Cardiac fibroblast (primary cell): Measurements from ENCODE around the gene EAF2.

Experiments
- DNase-seq, 2 donors: peaks; one replicate each; pipeline versions ENCODE4 v3.0.0 to v3.0.0-alpha.2; 2010; ENCODE audit warnings: low read depth in 2 of 2
- H3K4me3 ChIP-seq, 2 donors: replicated peaks in 1 of 2; 1 replicate in 1 of 2; 2 replicates in 1 of 2; pipeline ENCODE4 v1.5.1; 2011; ENCODE audit warnings: low read depth in 2 of 2, low read length in 2 of 2, mild to moderate bottlenecking in 2 of 2, moderate library complexity in 1 of 2
- TF ChIP-seq, protein P1 (sequence below): IDR thresholded peaks from one replicate; pipeline ENCODE4 v1.5.1; 2011; ENCODE audit warnings: low read depth, mild to moderate bottlenecking, low read length, inconsistent platforms

Gene EAF2

DNA sequence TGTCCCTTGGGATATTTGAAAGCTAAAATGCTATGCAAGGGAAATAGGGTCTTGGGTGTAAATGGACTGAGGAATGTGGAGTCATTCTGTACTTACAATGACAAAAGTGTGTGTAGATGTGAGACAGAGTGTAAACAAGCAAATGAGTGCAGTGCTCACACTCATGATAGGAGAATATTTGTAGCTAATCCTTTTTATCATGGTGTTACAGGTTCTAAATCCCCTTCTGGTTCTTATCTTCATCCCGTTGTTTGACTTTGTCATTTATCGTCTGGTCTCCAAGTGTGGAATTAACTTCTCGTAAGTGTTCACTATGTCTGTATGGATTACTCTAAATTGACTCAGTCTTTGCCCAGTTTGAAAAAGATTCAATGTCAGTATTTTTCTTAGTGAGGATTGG, 89.7 kb downstream of the EAF2 start:
- TF ChIP-seq, protein P1, sequence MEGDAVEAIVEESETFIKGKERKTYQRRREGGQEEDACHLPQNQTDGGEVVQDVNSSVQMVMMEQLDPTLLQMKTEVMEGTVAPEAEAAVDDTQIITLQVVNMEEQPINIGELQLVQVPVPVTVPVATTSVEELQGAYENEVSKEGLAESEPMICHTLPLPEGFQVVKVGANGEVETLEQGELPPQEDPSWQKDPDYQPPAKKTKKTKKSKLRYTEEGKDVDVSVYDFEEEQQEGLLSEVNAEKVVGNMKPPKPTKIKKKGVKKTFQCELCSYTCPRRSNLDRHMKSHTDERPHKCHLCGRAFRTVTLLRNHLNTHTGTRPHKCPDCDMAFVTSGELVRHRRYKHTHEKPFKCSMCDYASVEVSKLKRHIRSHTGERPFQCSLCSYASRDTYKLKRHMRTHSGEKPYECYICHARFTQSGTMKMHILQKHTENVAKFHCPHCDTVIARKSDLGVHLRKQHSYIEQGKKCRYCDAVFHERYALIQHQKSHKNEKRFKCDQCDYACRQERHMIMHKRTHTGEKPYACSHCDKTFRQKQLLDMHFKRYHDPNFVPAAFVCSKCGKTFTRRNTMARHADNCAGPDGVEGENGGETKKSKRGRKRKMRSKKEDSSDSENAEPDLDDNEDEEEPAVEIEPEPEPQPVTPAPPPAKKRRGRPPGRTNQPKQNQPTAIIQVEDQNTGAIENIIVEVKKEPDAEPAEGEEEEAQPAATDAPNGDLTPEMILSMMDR, result no peak
- no peak for DNase-seq
- no peak overlapping the region for H3K4me3 ChIP-seq

DNA sequence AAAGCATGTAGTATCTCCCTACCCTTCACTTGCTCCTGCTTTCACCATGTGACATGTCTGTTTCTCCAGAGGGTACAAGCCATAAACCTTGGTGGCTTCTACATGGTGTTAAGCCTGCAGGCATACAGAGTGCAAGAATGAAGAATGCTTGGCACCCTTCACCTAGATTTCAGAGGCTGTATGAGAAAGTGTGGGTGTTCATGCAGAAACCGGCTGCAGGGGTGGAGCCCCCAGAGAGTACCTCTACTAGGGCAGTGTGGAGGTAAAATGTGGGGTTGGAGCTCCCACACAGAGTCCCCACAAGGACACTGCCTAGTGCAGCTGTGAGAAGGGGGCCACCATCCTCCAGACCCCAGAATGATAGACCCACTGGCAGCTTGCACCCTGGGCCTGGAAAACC, 91.4 kb downstream of the EAF2 start:
- H3K4me3 ChIP-seq, result no peak overlapping the region
- TF ChIP-seq, protein P1, result no peak
- DNase-seq, result no peak
